Measurements from ENCODE around the gene TAF4.

Gene TAF4

DNA sequence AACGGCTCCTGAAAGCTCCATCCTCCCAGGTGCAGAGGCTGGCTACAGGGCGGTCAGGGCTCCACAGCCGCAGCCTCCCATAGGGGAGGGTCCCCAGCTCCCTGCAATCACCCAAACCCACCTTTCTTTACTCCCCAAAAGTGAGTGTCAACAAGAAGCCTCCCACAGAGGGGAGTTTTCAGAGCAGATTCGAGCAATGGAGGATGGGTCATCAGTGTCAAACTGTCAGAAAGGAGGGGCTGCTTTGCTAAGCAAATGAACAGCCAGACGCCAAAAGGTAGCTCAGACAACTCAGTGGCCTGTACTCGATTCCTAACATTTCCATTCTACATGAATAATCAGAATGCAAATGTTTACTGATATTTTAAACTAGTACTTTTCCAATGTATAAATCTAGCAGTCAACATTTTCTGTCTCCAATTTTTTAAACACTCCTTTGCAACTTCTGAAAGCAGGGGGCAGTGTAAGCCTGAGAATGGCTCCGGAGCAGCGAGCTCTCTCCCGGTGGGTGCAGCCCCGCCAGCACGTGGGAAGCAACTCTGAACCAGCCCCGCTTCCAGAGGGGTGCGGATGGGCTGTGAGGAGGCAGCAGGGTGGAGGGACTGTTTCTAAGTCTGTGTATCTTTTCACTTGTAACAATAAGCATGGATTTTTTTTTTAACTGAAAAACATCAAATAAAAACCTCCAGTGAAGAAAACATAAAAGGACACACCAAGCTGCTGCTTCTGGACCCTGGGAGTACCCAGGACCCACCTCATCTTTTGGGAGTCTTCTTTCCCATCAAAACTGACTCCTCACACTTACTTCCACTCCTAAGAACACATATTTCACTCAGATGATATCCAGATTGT is 54.9 kb downstream of the TAF4 start:
- no peaks in the 10 kb centered on the region for H3K27me3 ChIP-seq (replicated peaks in 2 of 5; ENCODE audit: control insufficient read depth in 4 of 5, insufficient read depth in 5 of 5, low read length in 4 of 5)
- WGBS (ENCODE audit: insufficient coverage) = 23% methylated on average over 7 of the region's 13 CpGs
- peak; percentile 61 to 74 (median 69) for DNase-seq
- H3K27ac ChIP-seq (ENCODE audit: insufficient read depth in 1 of 2, low read depth in 1 of 2, low read length in 2 of 2, poor library complexity in 1 of 2, severe bottlenecking in 2 of 2) = no peak overlapping the region
- peaks cover 0 to 76% (median 51%) of the 10 kb centered on the region in 4 experiments for H3K36me3 ChIP-seq (ENCODE audit: control insufficient read depth in 4 of 4, insufficient read depth in 4 of 4, low read length in 3 of 4)
- CTCF ChIA-PET = interaction anchor here (0.9 to 4.6 kb wide), 23 partner anchors 8 to 486 kb away, joined by 3 to 39 read pairs (median 4); no protein-coding TSS in a partner anchor
- H3K4me3 ChIP-seq (ENCODE audit: control insufficient read depth in 1 of 7, extremely low read depth in 1 of 7, insufficient read depth in 4 of 7, low read depth in 2 of 7, low read length in 6 of 7) = no peak overlapping the region
- no peaks in the 10 kb centered on the region for H3K9me3 ChIP-seq (ENCODE audit: control extremely low read depth in 1 of 5, control insufficient read depth in 4 of 5, insufficient read depth in 2 of 5, low read depth in 1 of 5, low read length in 4 of 5)
- H3K4me1 ChIP-seq (ENCODE audit: control extremely low read depth in 1 of 4, control insufficient read depth in 4 of 4, insufficient read depth in 4 of 4, low read length in 3 of 4) = peaks cover 0 to 5% (median under 1%) of the 10 kb centered on the region in 4 experiments
- POLR2A ChIA-PET = interaction anchor here (1.0 to 1.1 kb wide), 2 partner anchors 127 to 146 kb away, joined by 3 read pairs; no protein-coding TSS in a partner anchor

DNA sequence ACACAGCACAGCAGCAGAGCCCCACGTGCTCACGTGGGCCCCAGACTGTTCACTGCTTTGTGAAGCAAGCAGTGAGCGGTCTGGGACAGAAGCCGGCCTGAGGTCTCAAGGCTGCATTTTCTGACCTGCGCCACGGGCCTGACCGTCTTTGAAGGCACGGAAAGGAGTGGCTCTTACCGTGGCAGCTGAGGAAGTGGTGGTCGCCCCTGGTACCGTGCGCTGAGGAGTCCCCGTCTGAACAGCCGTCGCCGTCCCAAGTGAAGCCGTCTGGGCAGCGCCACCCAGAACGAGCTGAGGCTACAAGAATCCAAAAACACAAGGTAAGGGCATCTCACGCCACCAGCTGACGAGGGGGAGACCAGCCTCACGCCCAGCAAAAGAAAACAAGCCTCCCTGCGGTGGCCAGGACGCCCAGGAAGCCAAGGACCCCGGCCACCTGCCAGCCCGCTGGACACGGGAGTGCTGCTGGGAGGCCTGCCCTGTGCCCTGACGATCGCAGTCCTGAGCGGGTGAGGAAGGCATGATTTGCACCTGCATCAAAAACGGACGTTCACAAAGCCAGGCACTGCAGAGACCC is 55.7 kb downstream of the TAF4 start:
- ChIA-PET CTCF (interaction anchor here (0.9 to 4.6 kb wide), 14 partner anchors 9 to 373 kb away, joined by 3 to 39 read pairs (median 5); no protein-coding TSS in a partner anchor), POLR2A (no interaction called here)
- no peak for DNase-seq
- Histone ChIP-seq H3K4me1 (ENCODE audit: control extremely low read depth in 1 of 4, control insufficient read depth in 4 of 4, insufficient read depth in 4 of 4, low read length in 3 of 4) (no peaks in the 10 kb centered on the region), H3K36me3 (ENCODE audit: control insufficient read depth in 4 of 4, insufficient read depth in 4 of 4, low read length in 3 of 4) (peaks cover 0 to 84% (median 58%) of the 10 kb centered on the region in 4 experiments), H3K27ac (ENCODE audit: insufficient read depth in 1 of 2, low read depth in 1 of 2, low read length in 2 of 2, poor library complexity in 1 of 2, severe bottlenecking in 2 of 2) (no peak overlapping the region), H3K4me3 (ENCODE audit: control insufficient read depth in 1 of 7, extremely low read depth in 1 of 7, insufficient read depth in 4 of 7, low read depth in 2 of 7, low read length in 6 of 7) (no peak overlapping the region), H3K9me3 (ENCODE audit: control extremely low read depth in 1 of 5, control insufficient read depth in 4 of 5, insufficient read depth in 2 of 5, low read depth in 1 of 5, low read length in 4 of 5) (no peaks in the 10 kb centered on the region), H3K27me3 (replicated peaks in 2 of 5; ENCODE audit: control insufficient read depth in 4 of 5, insufficient read depth in 5 of 5, low read length in 4 of 5) (no peaks in the 10 kb centered on the region)
- 97% methylated on average over 30 of the region's 32 CpGs for WGBS (ENCODE audit: insufficient coverage)

DNA sequence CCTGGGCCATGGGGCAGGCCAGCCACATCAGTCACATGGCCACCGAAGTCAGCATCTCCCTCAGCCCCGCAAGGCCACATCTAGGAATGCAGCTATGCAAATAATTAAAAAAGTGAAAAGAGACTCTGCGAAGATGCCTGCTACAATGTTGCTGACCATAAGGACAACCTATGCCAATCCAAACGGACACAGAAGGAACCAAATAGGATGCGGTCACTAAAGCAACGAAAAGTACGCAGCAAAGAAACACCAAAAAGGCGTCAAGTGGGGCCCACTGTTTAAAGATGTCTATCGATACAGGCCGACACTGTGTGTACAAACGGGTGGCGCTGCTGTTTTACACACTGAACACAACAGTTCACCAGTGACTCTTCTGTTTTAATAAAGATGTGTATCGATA is 56.4 kb downstream of the TAF4 start:
- Histone ChIP-seq H3K27me3 (replicated peaks in 2 of 5; ENCODE audit: control insufficient read depth in 4 of 5, insufficient read depth in 5 of 5, low read length in 4 of 5) (no peaks in the 10 kb centered on the region), H3K9me3 (ENCODE audit: control extremely low read depth in 1 of 5, control insufficient read depth in 4 of 5, insufficient read depth in 2 of 5, low read depth in 1 of 5, low read length in 4 of 5) (no peaks in the 10 kb centered on the region), H3K27ac (ENCODE audit: insufficient read depth in 1 of 2, low read depth in 1 of 2, low read length in 2 of 2, poor library complexity in 1 of 2, severe bottlenecking in 2 of 2) (no peak overlapping the region), H3K4me1 (ENCODE audit: control extremely low read depth in 1 of 4, control insufficient read depth in 4 of 4, insufficient read depth in 4 of 4, low read length in 3 of 4) (no peaks in the 10 kb centered on the region), H3K4me3 (ENCODE audit: control insufficient read depth in 1 of 7, extremely low read depth in 1 of 7, insufficient read depth in 4 of 7, low read depth in 2 of 7, low read length in 6 of 7) (no peak overlapping the region), H3K36me3 (ENCODE audit: control insufficient read depth in 4 of 4, insufficient read depth in 4 of 4, low read length in 3 of 4) (peaks cover 0 to 88% (median 62%) of the 10 kb centered on the region in 4 experiments)
- ChIA-PET CTCF (interaction anchor here (0.8 to 4.6 kb wide), 7 partner anchors 9 to 148 kb away, joined by 3 to 39 read pairs (median 4); no protein-coding TSS in a partner anchor), POLR2A (no interaction called here)
- 97% methylated on average over 13 of the region's 13 CpGs for WGBS (ENCODE audit: insufficient coverage)
- DNase-seq = no peak

DNA sequence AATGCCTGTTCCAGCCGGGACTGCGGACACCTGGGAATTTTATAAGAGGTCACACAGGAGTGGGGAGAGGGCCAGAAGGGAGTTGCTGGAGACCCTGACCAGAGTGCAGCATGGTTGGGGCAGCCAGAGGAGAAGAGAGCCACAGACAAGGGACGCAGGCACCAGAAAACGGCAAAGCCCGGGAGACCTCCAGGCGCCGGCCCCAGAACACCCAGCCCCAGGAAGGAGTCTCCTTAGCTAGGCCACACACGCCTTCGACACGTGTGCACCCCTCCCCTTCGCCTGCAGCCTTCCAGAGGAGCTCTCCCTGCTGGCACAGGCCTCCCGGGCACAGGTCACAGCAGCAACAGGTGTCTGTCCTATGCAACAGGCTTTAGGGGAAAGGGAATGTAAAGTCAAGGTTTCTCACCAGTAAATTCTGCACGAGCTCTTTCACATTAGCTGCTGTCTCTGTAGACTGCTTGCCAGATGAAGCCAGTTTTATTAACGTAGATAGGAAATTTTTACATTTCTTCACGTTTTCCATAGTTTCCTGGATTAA is 57.0 kb downstream of the TAF4 start:
- no peak for DNase-seq
- ChIA-PET CTCF (interaction anchor here (0.8 to 4.6 kb wide), 5 partner anchors 11 to 146 kb away, joined by 3 to 39 read pairs (median 3); no protein-coding TSS in a partner anchor), POLR2A (no interaction called here)
- H3K27me3 ChIP-seq (replicated peaks in 2 of 5; ENCODE audit: control insufficient read depth in 4 of 5, insufficient read depth in 5 of 5, low read length in 4 of 5) = no peaks in the 10 kb centered on the region
- no peak overlapping the region for H3K27ac ChIP-seq (ENCODE audit: insufficient read depth in 1 of 2, low read depth in 1 of 2, low read length in 2 of 2, poor library complexity in 1 of 2, severe bottlenecking in 2 of 2)
- peaks cover 0 to 85% (median 63%) of the 10 kb centered on the region in 4 experiments for H3K36me3 ChIP-seq (ENCODE audit: control insufficient read depth in 4 of 4, insufficient read depth in 4 of 4, low read length in 3 of 4)
- H3K9me3 ChIP-seq (ENCODE audit: control extremely low read depth in 1 of 5, control insufficient read depth in 4 of 5, insufficient read depth in 2 of 5, low read depth in 1 of 5, low read length in 4 of 5) = no peaks in the 10 kb centered on the region
- WGBS (ENCODE audit: insufficient coverage) = 97% methylated on average over 11 of the region's 15 CpGs
- H3K4me1 ChIP-seq (ENCODE audit: control extremely low read depth in 1 of 4, control insufficient read depth in 4 of 4, insufficient read depth in 4 of 4, low read length in 3 of 4) = no peaks in the 10 kb centered on the region
- no peak overlapping the region for H3K4me3 ChIP-seq (ENCODE audit: control insufficient read depth in 1 of 7, extremely low read depth in 1 of 7, insufficient read depth in 4 of 7, low read depth in 2 of 7, low read length in 6 of 7)

DNA sequence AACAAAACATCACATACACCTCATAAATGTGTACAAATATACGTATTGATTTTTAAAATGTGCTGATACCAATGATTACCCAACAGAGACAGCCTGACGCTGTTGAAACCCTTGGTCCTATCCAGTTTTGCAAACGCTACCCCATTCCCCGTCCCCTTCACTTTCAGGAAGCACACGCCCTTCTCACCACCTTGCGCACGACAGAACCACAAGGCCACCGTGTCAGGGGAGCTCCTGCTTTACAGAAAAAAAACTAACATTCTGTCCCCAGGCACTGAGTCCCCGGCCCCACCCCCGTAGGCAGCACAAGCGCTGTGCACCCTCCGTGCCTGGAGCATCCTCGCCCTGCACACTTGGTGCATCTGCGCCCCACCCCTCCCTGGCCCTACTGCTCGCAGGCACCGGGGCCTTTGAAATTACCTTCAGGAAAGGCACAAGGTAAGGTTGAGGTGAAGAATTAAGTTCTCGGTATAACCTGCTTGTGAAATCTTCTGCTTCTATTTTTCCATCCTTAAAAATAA is 58.5 kb downstream of the TAF4 start:
- Histone ChIP-seq H3K27me3 (replicated peaks in 2 of 5; ENCODE audit: control insufficient read depth in 4 of 5, insufficient read depth in 5 of 5, low read length in 4 of 5) (no peaks in the 10 kb centered on the region), H3K36me3 (ENCODE audit: control insufficient read depth in 4 of 4, insufficient read depth in 4 of 4, low read length in 3 of 4) (peaks cover 2 to 85% (median 61%) of the 10 kb centered on the region in 4 experiments), H3K27ac (ENCODE audit: insufficient read depth in 1 of 2, low read depth in 1 of 2, low read length in 2 of 2, poor library complexity in 1 of 2, severe bottlenecking in 2 of 2) (no peak overlapping the region), H3K4me1 (ENCODE audit: control extremely low read depth in 1 of 4, control insufficient read depth in 4 of 4, insufficient read depth in 4 of 4, low read length in 3 of 4) (no peaks in the 10 kb centered on the region), H3K4me3 (ENCODE audit: control insufficient read depth in 1 of 7, extremely low read depth in 1 of 7, insufficient read depth in 4 of 7, low read depth in 2 of 7, low read length in 6 of 7) (no peak overlapping the region), H3K9me3 (ENCODE audit: control extremely low read depth in 1 of 5, control insufficient read depth in 4 of 5, insufficient read depth in 2 of 5, low read depth in 1 of 5, low read length in 4 of 5) (no peaks in the 10 kb centered on the region)
- no peak for DNase-seq
- WGBS (ENCODE audit: insufficient coverage) = 97% methylated on average over 15 of the region's 17 CpGs
- CTCF ChIA-PET = interaction anchor here (1.0 kb wide), 1 partner anchor 8 kb away, joined by 4 read pairs; no protein-coding TSS in a partner anchor
- POLR2A ChIA-PET = no interaction called here

DNA sequence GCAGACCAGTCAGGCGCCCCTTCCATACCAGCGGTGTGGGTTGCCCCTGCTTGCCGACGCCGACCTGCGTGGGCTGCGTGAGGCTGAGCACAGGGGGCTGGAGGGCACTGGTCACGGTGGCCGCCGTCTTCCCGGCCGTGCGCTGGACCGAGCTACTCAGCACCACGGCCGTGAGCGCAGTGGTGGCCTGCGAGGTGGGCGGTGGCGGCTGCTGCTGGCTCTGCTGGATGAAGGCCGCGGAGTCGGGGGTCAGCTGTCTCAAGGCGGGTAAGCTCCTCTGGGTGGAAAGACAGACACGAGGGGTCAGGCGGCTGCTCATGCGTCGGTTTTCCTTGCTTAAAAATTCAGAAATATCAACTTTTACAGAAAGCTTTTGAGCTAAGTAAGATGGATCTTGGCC is 59.2 kb downstream of the TAF4 start:
- peaks cover 5 to 85% (median 62%) of the 10 kb centered on the region in 4 experiments for H3K36me3 ChIP-seq (ENCODE audit: control insufficient read depth in 4 of 4, insufficient read depth in 4 of 4, low read length in 3 of 4)
- WGBS (ENCODE audit: insufficient coverage) = 97% methylated on average over 28 of the region's 28 CpGs
- no peaks in the 10 kb centered on the region for H3K9me3 ChIP-seq (ENCODE audit: control extremely low read depth in 1 of 5, control insufficient read depth in 4 of 5, insufficient read depth in 2 of 5, low read depth in 1 of 5, low read length in 4 of 5)
- H3K4me1 ChIP-seq (ENCODE audit: control extremely low read depth in 1 of 4, control insufficient read depth in 4 of 4, insufficient read depth in 4 of 4, low read length in 3 of 4) = no peaks in the 10 kb centered on the region
- CTCF ChIA-PET = interaction anchor here (0.8 to 1.0 kb wide), 2 partner anchors 8 to 126 kb away, joined by 4 read pairs; no protein-coding TSS in a partner anchor
- no peak overlapping the region for H3K27ac ChIP-seq (ENCODE audit: insufficient read depth in 1 of 2, low read depth in 1 of 2, low read length in 2 of 2, poor library complexity in 1 of 2, severe bottlenecking in 2 of 2)
- DNase-seq = no peak
- no peak overlapping the region for H3K4me3 ChIP-seq (ENCODE audit: control insufficient read depth in 1 of 7, extremely low read depth in 1 of 7, insufficient read depth in 4 of 7, low read depth in 2 of 7, low read length in 6 of 7)
- H3K27me3 ChIP-seq (replicated peaks in 2 of 5; ENCODE audit: control insufficient read depth in 4 of 5, insufficient read depth in 5 of 5, low read length in 4 of 5) = no peaks in the 10 kb centered on the region
- POLR2A ChIA-PET = no interaction called here

Measured in common myeloid progenitor, CD34-positive (primary cell).